T-helper 22 cell (primary cell): ENCODE data around the gene ATP6V1E1.
A peak's percentile ranks its signal among the peaks of the same experiment; 100 is the strongest.
"Not testable (repeated sequence)": the region's sequence is repeated elsewhere in the genome, so short reads cannot be mapped to it uniquely, and the experiment has no call there.

ENCODE experiments used
- DNase-seq: peaks from one replicate; pipeline ENCODE4 v3.0.0-alpha.2; 2020; ENCODE audit warnings: low read depth

The ATP6V1E1 gene

DNA sequence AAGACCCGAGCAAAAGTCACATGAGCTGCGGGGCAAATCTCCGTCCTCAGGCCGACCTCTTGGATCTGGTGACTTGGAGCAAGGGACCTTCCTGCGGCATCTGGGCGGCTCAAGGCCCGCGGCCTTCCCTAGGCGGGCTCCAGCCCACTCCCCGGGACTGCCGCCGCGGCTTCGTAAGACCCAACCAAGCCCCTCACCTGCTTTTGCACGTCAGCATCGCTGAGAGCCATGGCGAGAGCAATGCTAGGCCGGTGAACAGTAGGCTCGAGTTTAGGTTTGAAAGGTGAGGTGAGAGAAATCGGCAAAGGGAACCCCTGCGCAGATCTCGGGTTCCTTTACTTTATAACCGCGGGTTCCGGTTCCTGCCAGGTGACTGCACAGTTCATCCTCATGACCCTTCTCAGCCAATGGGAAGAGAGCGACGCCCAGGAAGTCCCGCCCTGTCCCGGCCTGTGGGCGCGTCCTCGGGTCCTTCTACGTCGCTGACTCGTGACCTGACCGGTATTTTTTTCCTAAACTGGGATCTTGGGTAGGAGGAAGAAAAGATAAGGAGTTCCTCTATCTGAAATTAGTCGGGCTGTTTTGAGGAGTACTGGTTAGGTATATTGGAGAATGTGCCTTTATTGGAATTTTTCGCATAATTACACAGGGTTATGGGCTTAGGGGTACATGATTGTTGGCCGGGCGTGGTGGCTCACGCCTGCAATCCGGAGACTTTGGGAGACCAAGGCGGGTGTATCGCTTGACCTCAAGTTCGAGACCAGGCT lies at the start of gene ATP6V1E1:
Gene ATP6V1E1 (minus strand): TSS at position 344 of the 767 bp plus-strand sequence. CDS start 114 bp downstream, at position 230.
- peak; percentile 91 for DNase-seq

- DNase-seq, result no peak
These were observed 47.0 kb upstream of the ATP6V1E1 start for GRCh38 chr22:17675584-17675983.

- DNase-seq, result no peak
These were observed 45.6 kb upstream of the ATP6V1E1 start for GRCh38 chr22:17674152-17674551.

GRCh38 chr22:17672417-17672991 lies 44.0 kb upstream of the ATP6V1E1 start:
- no peak for DNase-seq

DNA sequence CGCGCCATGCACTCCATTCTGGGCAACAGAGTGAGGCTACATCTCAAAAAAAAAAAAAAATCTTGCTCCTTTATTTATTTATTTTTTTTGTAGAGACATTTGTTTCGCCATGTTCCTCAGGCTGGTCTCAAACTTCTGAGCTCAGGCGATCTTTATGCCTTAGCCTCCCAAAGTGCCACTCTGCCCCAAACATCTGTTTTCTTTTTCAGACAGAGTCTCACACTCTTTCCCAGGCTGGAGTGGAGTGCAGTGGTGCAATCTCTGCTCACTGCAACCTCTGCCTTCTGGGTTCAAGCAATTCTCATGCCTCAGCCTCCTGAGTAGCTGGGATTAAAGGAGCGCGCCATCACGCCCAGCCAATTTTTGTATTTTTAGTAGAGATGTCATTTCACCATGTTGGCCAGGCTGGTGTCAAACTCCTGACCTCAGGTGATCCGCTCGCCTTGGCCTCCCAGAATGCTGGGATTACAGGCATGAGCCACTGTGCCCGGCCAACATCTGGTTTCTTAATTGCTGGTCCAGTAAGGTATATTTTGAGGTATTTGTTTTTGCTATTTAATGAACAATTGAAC lies 43.1 kb upstream of the ATP6V1E1 start:
- DNase-seq, result not testable (repeated sequence)

DNA sequence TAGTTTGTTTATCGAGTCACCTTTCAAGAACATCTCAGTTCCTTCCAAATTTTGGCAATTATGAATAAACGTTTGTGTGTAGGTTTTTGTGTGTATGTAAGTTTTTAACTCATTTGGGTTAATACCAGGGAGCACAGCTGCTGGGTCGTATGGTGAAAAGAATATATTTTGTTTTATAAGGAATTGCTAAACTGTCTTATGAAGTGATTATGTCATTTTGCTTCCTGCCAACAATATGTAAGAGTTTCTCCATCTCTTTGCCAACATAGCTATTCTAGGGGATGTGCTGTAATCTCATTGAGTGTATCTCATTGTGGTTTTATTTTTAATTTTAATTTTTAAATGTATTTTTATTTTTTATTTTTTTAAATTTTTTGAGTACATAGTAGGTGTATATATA lies 37.3 kb upstream of the ATP6V1E1 start:
- no peak for DNase-seq

DNA sequence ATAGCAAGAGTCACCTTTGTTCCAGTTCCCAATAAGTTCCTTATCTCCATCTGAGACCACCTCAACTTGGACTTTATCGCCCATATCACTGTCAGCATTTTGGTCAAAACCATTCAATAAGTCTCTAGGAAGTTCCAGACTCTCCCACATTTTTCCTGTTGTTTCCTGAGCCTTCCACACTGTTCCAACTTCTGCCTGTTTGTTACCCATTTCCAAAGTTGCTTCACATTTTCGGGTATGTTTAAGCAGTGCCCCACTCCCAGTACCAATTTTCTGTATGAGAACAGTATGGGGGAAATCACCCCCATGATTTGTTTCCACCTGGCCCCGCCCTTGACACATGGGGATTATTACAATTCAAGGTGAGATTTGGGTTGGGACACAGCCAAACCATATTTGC lies 36.7 kb upstream of the ATP6V1E1 start:
- DNase-seq, result no peak

- no peak for DNase-seq
These were observed 36.0 kb upstream of the ATP6V1E1 start for GRCh38 chr22:17664414-17665055.

GRCh38 chr22:17656870-17657395 lies 28.4 kb upstream of the ATP6V1E1 start:
- DNase-seq, result no peak

GRCh38 chr22:17655289-17655688 lies 26.7 kb upstream of the ATP6V1E1 start:
- DNase-seq, result no peak

DNA sequence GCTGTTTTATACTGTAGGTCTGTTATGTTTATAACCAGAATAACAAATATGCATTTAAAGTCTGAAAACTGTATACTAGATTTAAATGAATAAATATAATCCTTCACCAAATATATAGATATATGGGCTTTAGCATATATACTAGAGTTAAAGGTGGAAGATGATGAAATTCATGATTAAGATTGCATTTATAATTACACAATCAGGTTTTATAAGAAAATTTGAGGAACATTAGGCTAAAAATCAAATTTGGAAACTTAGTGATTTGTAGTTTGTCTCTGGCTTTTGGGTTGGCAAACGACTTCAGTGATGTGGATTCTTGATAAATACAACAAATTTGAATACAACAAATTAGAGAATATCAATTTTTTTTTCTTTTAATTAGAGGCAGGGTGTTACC lies 20.0 kb upstream of the ATP6V1E1 start:
- no peak for DNase-seq

DNA sequence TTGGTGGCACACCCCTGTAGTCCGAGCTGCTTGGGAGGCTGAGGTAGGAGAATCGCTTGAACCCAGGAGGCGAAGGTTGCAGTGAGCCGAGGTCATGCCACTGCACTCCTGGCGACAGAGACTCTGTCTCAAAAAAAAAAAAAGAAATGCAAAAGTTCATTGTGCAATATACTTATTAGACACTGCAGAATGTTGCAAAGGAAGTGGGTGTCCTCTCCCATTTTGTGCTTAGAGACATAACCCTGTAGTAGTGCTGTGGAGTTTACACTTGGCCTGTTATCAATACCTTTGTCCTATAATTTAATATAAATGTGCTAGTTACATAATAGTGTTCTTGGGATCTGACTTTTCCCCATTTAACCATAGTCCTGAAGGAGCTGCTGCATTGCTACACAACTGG lies 19.4 kb upstream of the ATP6V1E1 start:
- no peak for DNase-seq

- DNase-seq, result no peak
These were observed 18.9 kb upstream of the ATP6V1E1 start for GRCh38 chr22:17647452-17647851.

DNA sequence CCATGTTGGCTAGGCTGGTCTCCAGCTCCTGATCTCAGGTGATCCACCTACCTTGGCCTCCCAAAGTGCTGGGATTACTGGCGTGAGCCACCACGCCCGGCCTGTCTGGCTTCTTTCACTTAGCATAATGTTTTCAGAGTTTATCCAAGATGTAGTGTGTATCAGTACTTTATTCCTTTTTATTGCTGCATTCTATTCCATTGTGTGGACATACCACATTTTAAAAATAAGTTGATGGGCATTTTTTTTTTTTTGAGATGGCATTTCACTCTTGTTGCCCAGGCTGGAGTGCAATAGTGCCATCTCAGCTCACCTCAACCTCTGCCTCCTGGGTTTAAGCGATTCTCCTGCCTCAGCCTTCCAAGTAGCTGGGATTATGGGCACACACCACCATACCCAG lies 13.8 kb upstream of the ATP6V1E1 start:
- DNase-seq, result not testable (repeated sequence)

- no peak for DNase-seq
These were observed 12.7 kb upstream of the ATP6V1E1 start for GRCh38 chr22:17641269-17641668.

GRCh38 chr22:17639247-17639741 lies 10.7 kb upstream of the ATP6V1E1 start:
- DNase-seq, result no peak

- DNase-seq, result peak; percentile 78
These were observed 10.1 kb upstream of the ATP6V1E1 start, which contains the start of gene BCL2L13 for GRCh38 chr22:17638432-17639246. BCL2L13 (plus strand) TSS chr22:17638757; CDS start chr22:17655712, 16,955 bp downstream.

DNA sequence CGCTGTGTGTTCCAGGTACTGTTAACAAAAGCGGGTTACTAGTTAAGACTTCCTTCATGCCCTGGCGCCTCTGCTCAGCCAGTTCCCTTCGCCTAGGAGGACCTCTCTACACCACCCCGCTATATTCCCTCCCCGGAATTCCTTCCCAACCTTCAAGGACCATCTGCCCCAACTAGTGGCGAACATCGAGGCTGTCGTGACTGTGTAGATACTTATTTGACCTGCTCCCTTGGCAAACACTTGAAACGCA lies 9.6 kb upstream of the ATP6V1E1 start:
- no peak for DNase-seq

- DNase-seq, result no peak
These were observed 9.1 kb upstream of the ATP6V1E1 start for GRCh38 chr22:17637490-17638181.

DNA sequence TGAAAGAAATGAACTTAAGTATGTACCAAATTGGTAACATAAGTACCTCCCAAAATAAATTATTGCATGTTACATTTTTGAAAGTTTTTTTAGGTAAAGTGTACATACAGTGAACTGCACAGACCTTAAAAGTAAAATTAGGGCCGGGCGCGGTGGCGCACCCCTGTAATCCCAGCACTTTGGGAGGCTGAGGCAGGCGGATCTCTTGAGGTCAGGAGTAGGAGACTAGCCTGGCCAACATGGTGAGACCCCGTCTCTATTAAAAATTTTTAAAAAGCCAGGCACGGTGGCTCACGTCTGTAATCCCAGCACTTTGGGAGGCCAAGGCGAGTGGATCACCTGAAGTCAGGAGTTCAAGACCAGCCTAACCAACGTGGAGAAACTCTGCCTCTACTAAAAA lies 8.3 kb upstream of the ATP6V1E1 start:
- DNase-seq, result not testable (repeated sequence)

GRCh38 chr22:17634696-17635095 lies 6.1 kb upstream of the ATP6V1E1 start:
- DNase-seq, result no peak
